ENCODE data around the gene DHX35. TPM values are rescaled to one million over a fixed set of nuclear protein-coding genes. Genes with fewer than 3 reads are reported as not detected.

DHX35 gene
- total and polyA plus RNA-seq, 8 donors: 4.7 to 33.8 (median 8.8) TPM

DNA sequence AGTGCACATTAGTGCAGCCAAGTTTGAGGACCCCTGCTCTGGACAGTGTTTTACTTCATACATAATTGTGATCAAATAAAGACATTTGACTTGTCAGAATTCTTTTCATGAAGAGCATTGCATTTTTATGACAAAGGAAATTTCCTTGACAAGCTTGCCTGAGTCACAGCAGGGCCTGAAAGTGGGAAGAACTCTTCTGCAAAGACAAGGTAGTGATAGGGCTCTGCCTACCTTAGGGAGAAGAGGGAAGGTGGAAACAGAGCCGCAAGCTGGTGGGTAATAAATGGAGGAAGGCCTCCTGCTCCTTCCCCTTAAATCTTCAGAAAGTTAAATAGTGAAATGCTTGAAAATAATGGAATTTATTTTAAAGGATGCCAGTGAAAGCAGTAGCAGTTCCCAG lies 118.2 kb downstream of the DHX35 start:
- H3K36me3 ChIP-seq: no peaks in the 10 kb centered on the region
- no peak for DNase-seq
- intact Hi-C loops (cut with DNase I; ENCODE audit: low total_unique reads): no loop called here
- TF ChIP-seq, protein P1, sequence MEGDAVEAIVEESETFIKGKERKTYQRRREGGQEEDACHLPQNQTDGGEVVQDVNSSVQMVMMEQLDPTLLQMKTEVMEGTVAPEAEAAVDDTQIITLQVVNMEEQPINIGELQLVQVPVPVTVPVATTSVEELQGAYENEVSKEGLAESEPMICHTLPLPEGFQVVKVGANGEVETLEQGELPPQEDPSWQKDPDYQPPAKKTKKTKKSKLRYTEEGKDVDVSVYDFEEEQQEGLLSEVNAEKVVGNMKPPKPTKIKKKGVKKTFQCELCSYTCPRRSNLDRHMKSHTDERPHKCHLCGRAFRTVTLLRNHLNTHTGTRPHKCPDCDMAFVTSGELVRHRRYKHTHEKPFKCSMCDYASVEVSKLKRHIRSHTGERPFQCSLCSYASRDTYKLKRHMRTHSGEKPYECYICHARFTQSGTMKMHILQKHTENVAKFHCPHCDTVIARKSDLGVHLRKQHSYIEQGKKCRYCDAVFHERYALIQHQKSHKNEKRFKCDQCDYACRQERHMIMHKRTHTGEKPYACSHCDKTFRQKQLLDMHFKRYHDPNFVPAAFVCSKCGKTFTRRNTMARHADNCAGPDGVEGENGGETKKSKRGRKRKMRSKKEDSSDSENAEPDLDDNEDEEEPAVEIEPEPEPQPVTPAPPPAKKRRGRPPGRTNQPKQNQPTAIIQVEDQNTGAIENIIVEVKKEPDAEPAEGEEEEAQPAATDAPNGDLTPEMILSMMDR (IDR thresholded peaks at IDR 0.05): no peak
- TF ChIP-seq POLR2AphosphoS5 (IDR thresholded peaks at IDR 0.05) (no peak), EP300 (IDR thresholded peaks at IDR 0.05) (no peak), POLR2A (IDR thresholded peaks at IDR 0.05) (no peak)
- peaks cover 0 to 55% (median 13%) of the 10 kb centered on the region in 3 donors for H3K27me3 ChIP-seq
- H3K4me3 ChIP-seq: no peak overlapping the region
- WGBS, 5 donors: 85 to 100% (median 94%) methylated on average over 1 of the region's 1 CpG
- H3K9me3 ChIP-seq: peaks cover 0 to 1% (median under 1%) of the 10 kb centered on the region in 4 donors
- no peaks in the 10 kb centered on the region for H3K4me1 ChIP-seq
- H3K27ac ChIP-seq: no peak overlapping the region

DNA sequence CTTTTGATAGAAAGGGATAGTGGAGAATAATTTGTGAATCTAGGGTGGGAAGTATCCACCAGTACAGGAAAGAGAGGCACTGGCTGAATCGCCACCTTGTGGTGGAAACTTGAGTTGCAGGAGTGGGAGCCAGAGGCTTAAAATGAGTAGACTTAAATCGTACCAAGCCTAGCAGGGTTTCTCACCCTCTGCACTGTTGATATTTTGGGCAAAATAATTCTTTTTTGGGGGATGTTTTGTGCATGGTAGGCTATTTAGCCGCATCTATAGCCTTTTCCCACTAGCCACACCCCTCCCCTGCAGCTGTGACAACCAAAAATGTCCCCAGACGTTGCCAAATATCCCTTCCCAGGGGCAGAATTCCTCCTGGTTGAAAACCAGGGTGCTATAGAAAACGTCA lies 119.1 kb downstream of the DHX35 start:
- TF ChIP-seq, protein P1 (IDR thresholded peaks at IDR 0.05): peak in 5 of 7 experiments; percentile 75 to 95 (median 87)
- no peak for TF ChIP-seq POLR2A (IDR thresholded peaks at IDR 0.05)
- peak in 1 of 3 donors; percentile 20 for TF ChIP-seq POLR2AphosphoS5 (IDR thresholded peaks at IDR 0.05)
- Histone ChIP-seq H3K4me1 (no peaks in the 10 kb centered on the region), H3K4me3 (no peak overlapping the region), H3K36me3 (no peaks in the 10 kb centered on the region), H3K27me3 (peaks cover 0 to 61% (median 13%) of the 10 kb centered on the region in 3 donors), H3K27ac (no peak overlapping the region), H3K9me3 (peaks cover 0 to 9% (median 6%) of the 10 kb centered on the region in 4 donors)
- intact Hi-C loops (cut with DNase I; ENCODE audit: low total_unique reads): no loop called here
- WGBS, 5 donors: 12 to 19% (median 14%) methylated on average over 5 of the region's 5 CpGs
- peak; percentile 85 to 89 for DNase-seq

DNA sequence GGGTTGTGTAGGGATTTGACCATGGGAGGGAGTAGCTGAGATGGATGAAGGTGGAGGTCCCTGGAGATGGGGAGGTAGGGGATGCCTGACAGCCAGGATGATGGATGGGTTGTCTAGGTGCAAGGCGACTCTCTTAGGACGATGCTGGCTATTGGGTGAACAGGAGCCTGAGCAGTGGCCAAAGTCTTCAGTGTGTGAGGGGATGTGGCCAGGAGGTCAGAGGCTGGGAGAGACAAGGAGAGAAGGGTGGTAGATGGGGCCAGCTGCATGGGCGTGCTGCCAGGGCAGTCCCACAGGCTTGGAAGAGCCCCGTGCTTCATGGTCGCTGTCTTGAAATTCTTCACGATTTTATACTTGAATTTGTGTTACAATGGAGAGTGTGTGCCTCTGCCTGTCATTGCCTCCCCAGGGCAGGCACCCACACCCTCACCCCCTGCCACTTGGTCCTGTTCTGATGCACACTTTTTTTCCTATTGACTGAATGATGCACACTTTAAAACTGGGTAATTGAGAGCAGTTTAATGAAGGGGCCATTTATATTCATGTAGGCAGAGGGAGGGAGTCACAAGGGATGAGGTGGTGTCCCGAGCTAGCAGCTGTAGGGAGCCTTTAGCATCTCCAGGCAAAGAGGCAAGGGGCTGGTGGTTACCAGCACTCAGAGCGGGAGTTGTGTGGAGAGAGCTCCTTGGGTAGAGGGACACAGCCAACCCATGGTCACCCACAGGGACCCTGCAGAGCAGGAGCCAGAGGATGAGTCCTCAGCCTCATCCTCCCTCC lies 120.7 kb downstream of the DHX35 start:
- H3K4me1 ChIP-seq: no peaks in the 10 kb centered on the region
- intact Hi-C loops (cut with DNase I; ENCODE audit: low total_unique reads): no loop called here
- 51 to 62% (median 58%) methylated on average over 8 of the region's 8 CpGs for WGBS, 5 donors
- no peaks in the 10 kb centered on the region for H3K36me3 ChIP-seq
- H3K27me3 ChIP-seq: peaks cover 0 to 48% (median 10%) of the 10 kb centered on the region in 3 donors
- peaks cover 0 to 9% (median 6%) of the 10 kb centered on the region in 4 donors for H3K9me3 ChIP-seq
- TF ChIP-seq POLR2AphosphoS5 (IDR thresholded peaks at IDR 0.05): no peak
- TF ChIP-seq, protein P1 (IDR thresholded peaks at IDR 0.05): no peak
- TF ChIP-seq EP300 (IDR thresholded peaks at IDR 0.05): no peak
- no peak for TF ChIP-seq POLR2A (IDR thresholded peaks at IDR 0.05)
- H3K27ac ChIP-seq: no peak overlapping the region
- no peak for DNase-seq
- no peak overlapping the region for H3K4me3 ChIP-seq

DNA sequence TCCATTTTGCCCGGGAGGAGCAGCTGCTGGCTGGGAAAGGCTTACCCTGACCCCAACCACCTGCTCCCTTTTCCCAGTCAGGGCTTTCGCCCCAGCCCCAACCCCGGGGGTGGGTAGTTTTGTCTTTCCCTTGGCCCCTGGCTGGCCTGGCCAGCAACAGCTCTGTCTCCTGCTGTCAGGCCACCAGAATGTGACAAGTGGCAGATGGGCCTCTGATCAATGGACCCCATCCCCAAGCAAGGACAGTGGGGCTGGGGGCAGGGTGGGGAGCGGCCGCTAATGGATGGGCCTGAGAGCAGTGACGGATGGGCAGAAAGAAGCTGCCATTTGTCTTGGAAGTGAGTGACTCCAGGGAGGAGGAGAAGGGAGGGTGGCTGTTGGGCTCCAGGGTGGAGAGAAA lies 121.6 kb downstream of the DHX35 start:
- H3K36me3 ChIP-seq: no peaks in the 10 kb centered on the region
- no peak overlapping the region for H3K27ac ChIP-seq
- TF ChIP-seq POLR2AphosphoS5 (IDR thresholded peaks at IDR 0.05) (no peak), POLR2A (IDR thresholded peaks at IDR 0.05) (no peak), EP300 (IDR thresholded peaks at IDR 0.05) (no peak)
- TF ChIP-seq, protein P1 (IDR thresholded peaks at IDR 0.05): no peak
- no peak overlapping the region for H3K4me3 ChIP-seq
- WGBS, 5 donors: 49 to 65% (median 55%) methylated on average over 4 to 6 of the region's 6 CpGs
- H3K27me3 ChIP-seq: peaks cover 0 to 41% (median 10%) of the 10 kb centered on the region in 3 donors
- H3K4me1 ChIP-seq: no peaks in the 10 kb centered on the region
- DNase-seq: no peak
- intact Hi-C loops (cut with DNase I; ENCODE audit: low total_unique reads): no loop called here
- H3K9me3 ChIP-seq: peaks cover 0 to 9% (median 6%) of the 10 kb centered on the region in 4 donors

All from stomach (tissue), 9 donors.